ENCODE results near the gene FAM53A.

The FAM53A gene

GRCh38 chr4:1651609-1652008 lies 32.5 kb downstream of the FAM53A start:
- no peak overlapping the region for H3K27ac ChIP-seq
- no peak for DNase-seq (ENCODE audit: low spot score)
- TF ChIP-seq CTCF (conservative IDR thresholded peaks at IDR 0.05; ENCODE audit: low read depth) = no peak
- CTCF ChIA-PET = no interaction called here
- POLR2A ChIA-PET (ENCODE audit: low non-redundant PET) = no interaction called here

- no peak for DNase-seq (ENCODE audit: low spot score)
- TF ChIP-seq CTCF (conservative IDR thresholded peaks at IDR 0.05; ENCODE audit: low read depth) = no peak
- CTCF ChIA-PET = no interaction called here
- POLR2A ChIA-PET (ENCODE audit: low non-redundant PET) = no interaction called here
- H3K27ac ChIP-seq = peak overlapping the region; percentile 8; the same call in 1 of the 2 replicates
These were observed 35.2 kb downstream of the FAM53A start for GRCh38 chr4:1648962-1649361.

GRCh38 chr4:1647432-1647831 lies 36.7 kb downstream of the FAM53A start:
- TF ChIP-seq CTCF (conservative IDR thresholded peaks at IDR 0.05; ENCODE audit: low read depth) = no peak
- ChIA-PET POLR2A (ENCODE audit: low non-redundant PET) (no interaction called here), CTCF (interaction anchor here (0.7 kb wide), 1 partner anchor 97 kb away, joined by 4 read pairs; no protein-coding TSS in a partner anchor)
- H3K27ac ChIP-seq = no peak overlapping the region
- no peak for DNase-seq (ENCODE audit: low spot score)

- POLR2A ChIA-PET (ENCODE audit: low non-redundant PET) = no interaction called here
- TF ChIP-seq CTCF (conservative IDR thresholded peaks at IDR 0.05; ENCODE audit: low read depth) = no peak
- CTCF ChIA-PET = interaction anchor here (0.7 kb wide), 1 partner anchor 97 kb away, joined by 4 read pairs; no protein-coding TSS in a partner anchor
- H3K27ac ChIP-seq = no peak overlapping the region
- DNase-seq (ENCODE audit: low spot score) = no peak
These were observed 37.4 kb downstream of the FAM53A start for GRCh38 chr4:1646690-1647089.

DNA sequence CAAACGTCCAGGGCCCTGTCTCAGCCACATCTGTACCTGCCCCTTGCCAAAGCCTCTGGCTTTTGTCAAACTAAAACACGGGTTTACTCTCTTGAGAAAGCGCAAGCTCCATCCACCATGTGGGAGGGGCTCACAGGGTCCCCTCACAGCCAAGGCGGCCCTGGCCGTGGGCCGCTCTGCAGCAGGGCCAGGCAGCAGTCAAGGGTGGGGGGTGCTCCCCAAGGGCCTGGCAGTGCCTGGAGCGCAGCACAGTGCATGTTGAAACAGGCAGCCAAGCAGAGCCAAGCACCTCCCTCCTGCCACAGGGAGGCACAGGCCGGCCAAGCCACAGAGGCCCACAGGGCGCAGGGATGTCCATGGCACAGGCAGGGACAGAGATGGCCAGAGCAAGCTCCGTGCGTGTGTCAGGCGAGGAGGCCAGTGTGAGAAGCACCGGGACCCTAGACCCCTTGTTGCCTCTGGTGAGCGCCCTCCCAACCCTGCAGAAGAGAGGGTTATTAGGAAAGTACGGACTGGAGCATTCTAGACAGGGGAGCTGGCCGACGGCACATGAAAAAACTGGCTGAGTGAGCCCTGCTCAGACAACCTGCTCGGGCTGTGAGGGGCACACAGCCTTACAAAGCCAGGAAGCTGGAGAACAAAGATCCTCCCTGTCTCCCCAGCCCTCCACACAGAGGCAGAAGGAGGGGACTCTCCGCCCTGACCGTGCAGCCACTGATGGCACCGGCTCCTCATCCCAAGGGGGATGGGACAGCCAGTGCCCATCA lies 39.0 kb downstream of the FAM53A start:
- CTCF ChIA-PET = interaction anchor here (1.4 kb wide), 1 partner anchor 16 kb away, joined by 4 read pairs; no protein-coding TSS in a partner anchor
- no peak for TF ChIP-seq CTCF (conservative IDR thresholded peaks at IDR 0.05; ENCODE audit: low read depth)
- POLR2A ChIA-PET (ENCODE audit: low non-redundant PET) = no interaction called here
- H3K27ac ChIP-seq = peak overlapping the region; percentile 51
- DNase-seq (ENCODE audit: low spot score) = peak; percentile 46

- ChIA-PET POLR2A (ENCODE audit: low non-redundant PET) (no interaction called here), CTCF (interaction anchor here (0.7 to 1.4 kb wide), 2 partner anchors 15 kb away, joined by 3 to 4 read pairs; no protein-coding TSS in a partner anchor)
- TF ChIP-seq CTCF (conservative IDR thresholded peaks at IDR 0.05; ENCODE audit: low read depth) = no peak
- H3K27ac ChIP-seq = peak overlapping the region; percentile 51
- DNase-seq (ENCODE audit: low spot score) = no peak
These were observed 40.0 kb downstream of the FAM53A start for GRCh38 chr4:1643971-1644735.
